Renal cortex interstitium (tissue), 11 donors: Measurements from ENCODE around the gene HSH2D. TPM values are rescaled to one million over a fixed set of nuclear protein-coding genes. Genes with fewer than 3 reads are reported as not detected.
"Not testable (repeated sequence)": the region's sequence is repeated elsewhere in the genome, so short reads cannot be mapped to it uniquely, and the experiment has no call there.

Source experiments
- DNase-seq, 11 donors: peaks; one replicate each; pipeline ENCODE4 v3.0.0-alpha.2; 2013; ENCODE audit warnings: low read depth in 9 of 11, low spot score in 4 of 11; ENCODE audit errors: extremely low read depth in 1 of 11
- polyA plus RNA-seq, 3 donors: library from polyadenylated mRNA; unstranded; fragments of 120-200 nt; gene quantifications; one replicate each; pipeline ENCODE4 v1.2.1, GENCODE V29; 2013; ENCODE audit not compliant: insufficient read length in 3 of 3

Gene HSH2D
- polyA plus RNA-seq, 3 donors: 0.30 to 1.3 (median 0.51) TPM

- no peak for DNase-seq
These were observed 2.6 kb downstream of the HSH2D start for GRCh38 chr19:16146112-16146511.

GRCh38 chr19:16148443-16149229 is 5.2 kb downstream of the HSH2D start:
- no peak for DNase-seq

GRCh38 chr19:16153582-16154336 is 10.3 kb downstream of the HSH2D start:
- DNase-seq: no peak

- no peak for DNase-seq
These were observed 11.1 kb downstream of the HSH2D start for GRCh38 chr19:16154557-16154956.

GRCh38 chr19:16155128-16155527 is 11.6 kb downstream of the HSH2D start:
- DNase-seq: no peak

- no peak for DNase-seq
These were observed 13.4 kb downstream of the HSH2D start for GRCh38 chr19:16156904-16157303.

GRCh38 chr19:16157601-16158000 is 14.1 kb downstream of the HSH2D start:
- no peak for DNase-seq

- DNase-seq: no peak
These were observed 16.2 kb downstream of the HSH2D start for GRCh38 chr19:16159655-16160054.

GRCh38 chr19:16160445-16160942 is 17.0 kb downstream of the HSH2D start:
- DNase-seq: no peak

GRCh38 chr19:16160943-16161560 is 17.6 kb downstream of the HSH2D start:
- DNase-seq: no peak

GRCh38 chr19:16161840-16162239 is 18.4 kb downstream of the HSH2D start:
- DNase-seq: no peak

- no peak for DNase-seq
These were observed 20.9 kb downstream of the HSH2D start for GRCh38 chr19:16164222-16164890.

- no peak for DNase-seq
These were observed 22.9 kb downstream of the HSH2D start for GRCh38 chr19:16166417-16166816.

- DNase-seq: no peak
These were observed 23.6 kb downstream of the HSH2D start for GRCh38 chr19:16167055-16167454.

- DNase-seq: no peak
These were observed 25.1 kb downstream of the HSH2D start for GRCh38 chr19:16168465-16169081.

- no peak for DNase-seq
These were observed 26.6 kb downstream of the HSH2D start for GRCh38 chr19:16170134-16170533.

- no peak for DNase-seq
These were observed 32.5 kb downstream of the HSH2D start for GRCh38 chr19:16175954-16176353.

GRCh38 chr19:16178866-16179265 is 35.4 kb downstream of the HSH2D start:
- DNase-seq: not testable (repeated sequence)

- DNase-seq: no peak
These were observed 37.1 kb downstream of the HSH2D start for GRCh38 chr19:16180611-16181010.
